Measurements from ENCODE around the gene ZNF646. TPM values are rescaled to one million over a fixed set of nuclear protein-coding genes. Genes with fewer than 3 reads are reported as not detected.

Gene ZNF646
- total and polyA plus RNA-seq, 2 of the 13 experiments (the other 11 are each of a cell fraction or from before 2014, with no cell fraction given), result 3.4 to 10.9 TPM

DNA sequence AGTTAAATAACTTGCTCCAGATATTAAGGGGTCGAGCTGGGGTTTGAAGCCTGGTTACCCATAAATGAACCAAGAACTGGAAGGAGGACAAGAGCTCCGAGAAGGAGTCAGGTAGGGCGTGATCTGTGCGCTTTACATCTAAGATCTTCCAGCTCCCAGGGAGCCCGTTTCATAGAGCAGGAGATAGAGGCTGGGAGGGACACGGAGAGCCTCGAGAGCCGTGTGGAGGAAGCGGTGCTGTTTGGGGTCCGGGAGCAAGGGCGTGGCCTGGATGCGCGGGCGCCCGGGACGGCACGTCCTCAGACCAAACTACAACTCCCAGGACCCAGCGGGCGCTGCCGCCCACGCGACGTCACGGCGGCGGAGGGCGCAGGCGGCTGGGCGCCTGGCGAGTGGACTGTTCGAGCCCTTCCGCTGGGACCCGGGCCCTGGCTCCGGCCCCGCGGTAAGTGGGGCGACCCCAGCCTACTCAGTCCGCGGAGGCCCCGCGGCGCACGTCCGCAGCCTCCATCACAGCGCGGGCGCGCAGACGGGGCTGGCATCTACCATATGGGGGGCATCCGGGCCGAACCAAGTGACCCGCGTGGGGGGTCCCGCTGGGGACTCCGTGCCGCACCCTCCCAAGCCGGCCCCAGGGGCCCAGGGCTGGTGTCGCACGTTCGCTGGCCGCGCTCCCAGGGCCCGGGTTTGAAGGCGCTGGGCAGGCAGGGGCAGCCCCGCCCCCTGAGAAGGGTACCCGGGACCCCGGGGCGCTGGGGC lies 34.0 kb downstream of the ZNF646 start, which contains the start of gene BCKDK (continued):
- TF ChIP-seq ZNF160 (CRISPR knock-in tag; IDR thresholded peaks at IDR 0.05) (no peak), MED13 (CRISPR knock-in tag; IDR thresholded peaks at IDR 0.05) (no peak), KLF12 (CRISPR knock-in tag; IDR thresholded peaks at IDR 0.05; ENCODE audit: borderline replicate concordance) (peak; percentile 96), PHF20 (CRISPR knock-in tag; IDR thresholded peaks at IDR 0.05) (peak; percentile 70), SMC3 (IDR thresholded peaks at IDR 0.05; ENCODE audit: low read length) (no peak), ARHGAP35 (CRISPR knock-in tag; IDR thresholded peaks at IDR 0.05; ENCODE audit: borderline replicate concordance) (peak; percentile 95), ZNF629 (CRISPR knock-in tag; conservative IDR thresholded peaks at IDR 0.05) (peak; percentile 68; the same call in 1 of the 2 replicates), NBN (conservative IDR thresholded peaks at IDR 0.05) (no peak), ZNF451 (CRISPR knock-in tag; IDR thresholded peaks at IDR 0.05) (0 out of 2 replicates have a peak, but pooled peaks have one; percentile 62), ZSCAN12 (CRISPR knock-in tag; IDR thresholded peaks at IDR 0.05) (no peak; the same call in 1 of the 2 replicates), ZNF225 (CRISPR knock-in tag; IDR thresholded peaks at IDR 0.05) (0 out of 2 replicates have a peak, but pooled peaks have one; percentile 37), ZBTB3 (CRISPR knock-in tag; IDR thresholded peaks at IDR 0.05; ENCODE audit: borderline replicate concordance, low read depth) (peak; percentile 76; the same call in 1 of the 2 replicates), ZFP37 (CRISPR knock-in tag; IDR thresholded peaks at IDR 0.05; ENCODE audit: borderline replicate concordance) (no peak), TARDBP (CRISPR knock-in tag; IDR thresholded peaks at IDR 0.05) (0 out of 2 replicates have a peak, but pooled peaks have one; percentile 11), ZNF335 (CRISPR knock-in tag; IDR thresholded peaks at IDR 0.05) (0 out of 2 replicates have a peak, but pooled peaks have one; percentile 53), TGIF2 (CRISPR knock-in tag; IDR thresholded peaks at IDR 0.05) (peak; percentile 31; the same call in 1 of the 2 replicates), ZBTB7B (CRISPR knock-in tag; IDR thresholded peaks at IDR 0.05) (peak; percentile 69), RORA (CRISPR knock-in tag; IDR thresholded peaks at IDR 0.05) (no peak), HMG20B (CRISPR knock-in tag; conservative IDR thresholded peaks at IDR 0.05) (no peak), MAZ (IDR thresholded peaks at IDR 0.05; ENCODE audit: borderline replicate concordance, low read depth, low read length) (peak; percentile 36; the same call in 1 of the 2 replicates), MAZ (CRISPR knock-in tag; IDR thresholded peaks at IDR 0.05; ENCODE audit: low read depth) (peak; percentile 61; the same call in 1 of the 2 replicates), HNF4A (CRISPR knock-in tag; IDR thresholded peaks at IDR 0.05) (no peak)
- TF ChIP-seq, protein P1, sequence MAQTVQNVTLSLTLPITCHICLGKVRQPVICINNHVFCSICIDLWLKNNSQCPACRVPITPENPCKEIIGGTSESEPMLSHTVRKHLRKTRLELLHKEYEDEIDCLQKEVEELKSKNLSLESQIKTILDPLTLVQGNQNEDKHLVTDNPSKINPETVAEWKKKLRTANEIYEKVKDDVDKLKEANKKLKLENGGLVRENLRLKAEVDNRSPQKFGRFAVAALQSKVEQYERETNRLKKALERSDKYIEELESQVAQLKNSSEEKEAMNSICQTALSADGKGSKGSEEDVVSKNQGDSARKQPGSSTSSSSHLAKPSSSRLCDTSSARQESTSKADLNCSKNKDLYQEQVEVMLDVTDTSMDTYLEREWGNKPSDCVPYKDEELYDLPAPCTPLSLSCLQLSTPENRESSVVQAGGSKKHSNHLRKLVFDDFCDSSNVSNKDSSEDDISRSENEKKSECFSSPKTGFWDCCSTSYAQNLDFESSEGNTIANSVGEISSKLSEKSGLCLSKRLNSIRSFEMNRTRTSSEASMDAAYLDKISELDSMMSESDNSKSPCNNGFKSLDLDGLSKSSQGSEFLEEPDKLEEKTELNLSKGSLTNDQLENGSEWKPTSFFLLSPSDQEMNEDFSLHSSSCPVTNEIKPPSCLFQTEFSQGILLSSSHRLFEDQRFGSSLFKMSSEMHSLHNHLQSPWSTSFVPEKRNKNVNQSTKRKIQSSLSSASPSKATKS (CRISPR knock-in tag; IDR thresholded peaks at IDR 0.05), result no peak
- TF ChIP-seq, protein P2, sequence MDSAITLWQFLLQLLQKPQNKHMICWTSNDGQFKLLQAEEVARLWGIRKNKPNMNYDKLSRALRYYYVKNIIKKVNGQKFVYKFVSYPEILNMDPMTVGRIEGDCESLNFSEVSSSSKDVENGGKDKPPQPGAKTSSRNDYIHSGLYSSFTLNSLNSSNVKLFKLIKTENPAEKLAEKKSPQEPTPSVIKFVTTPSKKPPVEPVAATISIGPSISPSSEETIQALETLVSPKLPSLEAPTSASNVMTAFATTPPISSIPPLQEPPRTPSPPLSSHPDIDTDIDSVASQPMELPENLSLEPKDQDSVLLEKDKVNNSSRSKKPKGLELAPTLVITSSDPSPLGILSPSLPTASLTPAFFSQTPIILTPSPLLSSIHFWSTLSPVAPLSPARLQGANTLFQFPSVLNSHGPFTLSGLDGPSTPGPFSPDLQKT (CRISPR knock-in tag; IDR thresholded peaks at IDR 0.05; ENCODE audit: borderline replicate concordance), result no peak
- TF ChIP-seq, protein P3, sequence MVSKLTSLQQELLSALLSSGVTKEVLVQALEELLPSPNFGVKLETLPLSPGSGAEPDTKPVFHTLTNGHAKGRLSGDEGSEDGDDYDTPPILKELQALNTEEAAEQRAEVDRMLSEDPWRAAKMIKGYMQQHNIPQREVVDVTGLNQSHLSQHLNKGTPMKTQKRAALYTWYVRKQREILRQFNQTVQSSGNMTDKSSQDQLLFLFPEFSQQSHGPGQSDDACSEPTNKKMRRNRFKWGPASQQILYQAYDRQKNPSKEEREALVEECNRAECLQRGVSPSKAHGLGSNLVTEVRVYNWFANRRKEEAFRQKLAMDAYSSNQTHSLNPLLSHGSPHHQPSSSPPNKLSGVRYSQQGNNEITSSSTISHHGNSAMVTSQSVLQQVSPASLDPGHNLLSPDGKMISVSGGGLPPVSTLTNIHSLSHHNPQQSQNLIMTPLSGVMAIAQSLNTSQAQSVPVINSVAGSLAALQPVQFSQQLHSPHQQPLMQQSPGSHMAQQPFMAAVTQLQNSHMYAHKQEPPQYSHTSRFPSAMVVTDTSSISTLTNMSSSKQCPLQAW (CRISPR knock-in tag; IDR thresholded peaks at IDR 0.05), result peak; percentile 47
- TF ChIP-seq, protein P4, sequence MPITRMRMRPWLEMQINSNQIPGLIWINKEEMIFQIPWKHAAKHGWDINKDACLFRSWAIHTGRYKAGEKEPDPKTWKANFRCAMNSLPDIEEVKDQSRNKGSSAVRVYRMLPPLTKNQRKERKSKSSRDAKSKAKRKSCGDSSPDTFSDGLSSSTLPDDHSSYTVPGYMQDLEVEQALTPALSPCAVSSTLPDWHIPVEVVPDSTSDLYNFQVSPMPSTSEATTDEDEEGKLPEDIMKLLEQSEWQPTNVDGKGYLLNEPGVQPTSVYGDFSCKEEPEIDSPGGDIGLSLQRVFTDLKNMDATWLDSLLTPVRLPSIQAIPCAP (CRISPR knock-in tag; IDR thresholded peaks at IDR 0.05; ENCODE audit: low read depth), result no peak
